Measurements from ENCODE around the gene COL5A1.

COL5A1 gene

GRCh38 chr9:134614256-134614655 is 27.3 kb upstream of the COL5A1 start:
- H4K8ac ChIP-seq (ENCODE audit: low read length): no peak overlapping the region
- no peaks in the 10 kb centered on the region for H3K4me1 ChIP-seq (ENCODE audit: control insufficient read depth, insufficient read depth, low read depth, low read length)
- 100% methylated on average over 2 of the region's 3 CpGs for WGBS
- DNase-seq: no peak
- H2BK120ac ChIP-seq (ENCODE audit: low read depth, low read length): no peak overlapping the region
- H3K9ac ChIP-seq (ENCODE audit: low read length): no peak overlapping the region
- H3K14ac ChIP-seq (ENCODE audit: low read length in 2 of 2): no peak overlapping the region
- no peak overlapping the region for H3K4me3 ChIP-seq (ENCODE audit: insufficient read depth in 1 of 2, low read depth in 1 of 2, low read length in 2 of 2)
- H3K79me1 ChIP-seq (replicated peaks; ENCODE audit: low read length, poor library complexity, severe bottlenecking): no peaks in the 10 kb centered on the region
- peaks cover 39% of the 10 kb centered on the region for H3K9me3 ChIP-seq (ENCODE audit: control insufficient read depth, low read length)
- no peak overlapping the region for H4K91ac ChIP-seq (ENCODE audit: low read length)
- no peak overlapping the region for H2BK12ac ChIP-seq (ENCODE audit: low read length in 2 of 2)
- H3K36me3 ChIP-seq (ENCODE audit: control insufficient read depth in 1 of 2, insufficient read depth in 2 of 2, low read depth in 1 of 2, low read length in 2 of 2): no peaks in the 10 kb centered on the region
- H3K27me3 ChIP-seq (ENCODE audit: control insufficient read depth in 1 of 2, insufficient read depth in 1 of 2, low read length in 2 of 2): no peaks in the 10 kb centered on the region
- no peak overlapping the region for H2AFZ ChIP-seq (ENCODE audit: low read depth, low read length)
- no peak overlapping the region for H2BK5ac ChIP-seq (ENCODE audit: low read depth, low read length, poor library complexity, severe bottlenecking)
- H3K27ac ChIP-seq (ENCODE audit: low read length, poor library complexity, severe bottlenecking): no peak overlapping the region
- no peak overlapping the region for H3K4me2 ChIP-seq (ENCODE audit: low read length, poor library complexity, severe bottlenecking)
- no peak overlapping the region for H2BK15ac ChIP-seq (ENCODE audit: low read depth, poor library complexity, severe bottlenecking)
- H3K4ac ChIP-seq (ENCODE audit: low read depth in 1 of 2, low read length in 2 of 2): no peak overlapping the region
- no peak overlapping the region for H3K23ac ChIP-seq (ENCODE audit: low read length in 2 of 2)
- no peak overlapping the region for H2AK5ac ChIP-seq (ENCODE audit: low read length, severe bottlenecking)
- no peak overlapping the region for H3K18ac ChIP-seq (ENCODE audit: low read depth in 1 of 2, low read length in 2 of 2)

- Histone ChIP-seq H3K14ac (ENCODE audit: low read length in 2 of 2) (no peak overlapping the region), H2BK120ac (ENCODE audit: low read depth, low read length) (no peak overlapping the region), H4K91ac (ENCODE audit: low read length) (no peak overlapping the region), H2BK15ac (ENCODE audit: low read depth, poor library complexity, severe bottlenecking) (no peak overlapping the region), H3K27ac (ENCODE audit: low read length, poor library complexity, severe bottlenecking) (no peak overlapping the region), H3K23ac (ENCODE audit: low read length in 2 of 2) (no peak overlapping the region), H3K9ac (ENCODE audit: low read length) (no peak overlapping the region), H3K27me3 (ENCODE audit: control insufficient read depth in 1 of 2, insufficient read depth in 1 of 2, low read length in 2 of 2) (no peaks in the 10 kb centered on the region), H3K18ac (ENCODE audit: low read depth in 1 of 2, low read length in 2 of 2) (no peak overlapping the region), H2BK12ac (ENCODE audit: low read length in 2 of 2) (no peak overlapping the region), H3K4me3 (ENCODE audit: insufficient read depth in 1 of 2, low read depth in 1 of 2, low read length in 2 of 2) (no peak overlapping the region), H3K4me1 (ENCODE audit: control insufficient read depth, insufficient read depth, low read depth, low read length) (no peaks in the 10 kb centered on the region), H3K4ac (ENCODE audit: low read depth in 1 of 2, low read length in 2 of 2) (no peak overlapping the region), H2BK5ac (ENCODE audit: low read depth, low read length, poor library complexity, severe bottlenecking) (no peak overlapping the region), H3K4me2 (ENCODE audit: low read length, poor library complexity, severe bottlenecking) (no peak overlapping the region), H2AFZ (ENCODE audit: low read depth, low read length) (no peak overlapping the region), H3K79me1 (replicated peaks; ENCODE audit: low read length, poor library complexity, severe bottlenecking) (no peaks in the 10 kb centered on the region), H3K9me3 (ENCODE audit: control insufficient read depth, low read length) (peaks cover 36% of the 10 kb centered on the region), H2AK5ac (ENCODE audit: low read length, severe bottlenecking) (no peak overlapping the region), H3K36me3 (ENCODE audit: control insufficient read depth in 1 of 2, insufficient read depth in 2 of 2, low read depth in 1 of 2, low read length in 2 of 2) (no peaks in the 10 kb centered on the region), H4K8ac (ENCODE audit: low read length) (no peak overlapping the region)
- DNase-seq: no peak
- 100% methylated on average over 1 of the region's 3 CpGs for WGBS
Observed at GRCh38 chr9:134616341-134616740, 25.3 kb upstream of the COL5A1 start.

- no peak overlapping the region for H4K8ac ChIP-seq (ENCODE audit: low read length)
- no peaks in the 10 kb centered on the region for H3K79me1 ChIP-seq (replicated peaks; ENCODE audit: low read length, poor library complexity, severe bottlenecking)
- no peak overlapping the region for H2BK15ac ChIP-seq (ENCODE audit: low read depth, poor library complexity, severe bottlenecking)
- no peak overlapping the region for H2AFZ ChIP-seq (ENCODE audit: low read depth, low read length)
- H3K27ac ChIP-seq (ENCODE audit: low read length, poor library complexity, severe bottlenecking): no peak overlapping the region
- H3K23ac ChIP-seq (ENCODE audit: low read length in 2 of 2): no peak overlapping the region
- H3K4me3 ChIP-seq (ENCODE audit: insufficient read depth in 1 of 2, low read depth in 1 of 2, low read length in 2 of 2): no peak overlapping the region
- no peak overlapping the region for H3K18ac ChIP-seq (ENCODE audit: low read depth in 1 of 2, low read length in 2 of 2)
- no peak overlapping the region for H3K14ac ChIP-seq (ENCODE audit: low read length in 2 of 2)
- H2BK120ac ChIP-seq (ENCODE audit: low read depth, low read length): no peak overlapping the region
- no peak overlapping the region for H3K9ac ChIP-seq (ENCODE audit: low read length)
- no peak overlapping the region for H2AK5ac ChIP-seq (ENCODE audit: low read length, severe bottlenecking)
- H3K36me3 ChIP-seq (ENCODE audit: control insufficient read depth in 1 of 2, insufficient read depth in 2 of 2, low read depth in 1 of 2, low read length in 2 of 2): no peaks in the 10 kb centered on the region
- DNase-seq: no peak
- H3K9me3 ChIP-seq (ENCODE audit: control insufficient read depth, low read length): peaks cover 27% of the 10 kb centered on the region
- WGBS: 95% methylated on average over 6 of the region's 8 CpGs
- H2BK12ac ChIP-seq (ENCODE audit: low read length in 2 of 2): no peak overlapping the region
- H4K91ac ChIP-seq (ENCODE audit: low read length): no peak overlapping the region
- H3K4me2 ChIP-seq (ENCODE audit: low read length, poor library complexity, severe bottlenecking): no peak overlapping the region
- H3K27me3 ChIP-seq (ENCODE audit: control insufficient read depth in 1 of 2, insufficient read depth in 1 of 2, low read length in 2 of 2): no peaks in the 10 kb centered on the region
- no peak overlapping the region for H3K4ac ChIP-seq (ENCODE audit: low read depth in 1 of 2, low read length in 2 of 2)
- no peaks in the 10 kb centered on the region for H3K4me1 ChIP-seq (ENCODE audit: control insufficient read depth, insufficient read depth, low read depth, low read length)
- no peak overlapping the region for H2BK5ac ChIP-seq (ENCODE audit: low read depth, low read length, poor library complexity, severe bottlenecking)
Observed at GRCh38 chr9:134617246-134617645, 24.4 kb upstream of the COL5A1 start.

GRCh38 chr9:134617836-134618162 is 23.8 kb upstream of the COL5A1 start:
- no peaks in the 10 kb centered on the region for H3K36me3 ChIP-seq (ENCODE audit: control insufficient read depth in 1 of 2, insufficient read depth in 2 of 2, low read depth in 1 of 2, low read length in 2 of 2)
- H2BK15ac ChIP-seq (ENCODE audit: low read depth, poor library complexity, severe bottlenecking): no peak overlapping the region
- peaks cover 21% of the 10 kb centered on the region for H3K9me3 ChIP-seq (ENCODE audit: control insufficient read depth, low read length)
- DNase-seq: no peak
- no peaks in the 10 kb centered on the region for H3K4me1 ChIP-seq (ENCODE audit: control insufficient read depth, insufficient read depth, low read depth, low read length)
- H2AK5ac ChIP-seq (ENCODE audit: low read length, severe bottlenecking): no peak overlapping the region
- no peak overlapping the region for H4K91ac ChIP-seq (ENCODE audit: low read length)
- no peak overlapping the region for H3K27ac ChIP-seq (ENCODE audit: low read length, poor library complexity, severe bottlenecking)
- no peak overlapping the region for H3K4ac ChIP-seq (ENCODE audit: low read depth in 1 of 2, low read length in 2 of 2)
- no peak overlapping the region for H2BK5ac ChIP-seq (ENCODE audit: low read depth, low read length, poor library complexity, severe bottlenecking)
- H2AFZ ChIP-seq (ENCODE audit: low read depth, low read length): no peak overlapping the region
- no peaks in the 10 kb centered on the region for H3K27me3 ChIP-seq (ENCODE audit: control insufficient read depth in 1 of 2, insufficient read depth in 1 of 2, low read length in 2 of 2)
- H3K4me2 ChIP-seq (ENCODE audit: low read length, poor library complexity, severe bottlenecking): no peak overlapping the region
- H3K18ac ChIP-seq (ENCODE audit: low read depth in 1 of 2, low read length in 2 of 2): peak overlapping the region in 1 of 2 experiments; percentile 61
- peak overlapping the region; percentile 50 for H4K8ac ChIP-seq (ENCODE audit: low read length)
- H3K23ac ChIP-seq (ENCODE audit: low read length in 2 of 2): no peak overlapping the region
- no peak overlapping the region for H3K9ac ChIP-seq (ENCODE audit: low read length)
- WGBS: 76% methylated on average over 8 of the region's 8 CpGs
- H3K79me1 ChIP-seq (replicated peaks; ENCODE audit: low read length, poor library complexity, severe bottlenecking): no peaks in the 10 kb centered on the region
- no peak overlapping the region for H3K14ac ChIP-seq (ENCODE audit: low read length in 2 of 2)
- no peak overlapping the region for H3K4me3 ChIP-seq (ENCODE audit: insufficient read depth in 1 of 2, low read depth in 1 of 2, low read length in 2 of 2)
- no peak overlapping the region for H2BK120ac ChIP-seq (ENCODE audit: low read depth, low read length)
- peak overlapping the region in 1 of 2 experiments; percentile 64 for H2BK12ac ChIP-seq (ENCODE audit: low read length in 2 of 2)

Measured in mesenchymal stem cell (in vitro differentiated cells and primary cell).